ENCODE measurements around the gene SIRT6. TPM values are rescaled to one million over a fixed set of nuclear protein-coding genes. Genes with fewer than 3 reads are reported as not detected.

Gene SIRT6
- polyA plus RNA-seq, 3 donors = 0.57 to 50.3 (median 1.2) TPM

DNA sequence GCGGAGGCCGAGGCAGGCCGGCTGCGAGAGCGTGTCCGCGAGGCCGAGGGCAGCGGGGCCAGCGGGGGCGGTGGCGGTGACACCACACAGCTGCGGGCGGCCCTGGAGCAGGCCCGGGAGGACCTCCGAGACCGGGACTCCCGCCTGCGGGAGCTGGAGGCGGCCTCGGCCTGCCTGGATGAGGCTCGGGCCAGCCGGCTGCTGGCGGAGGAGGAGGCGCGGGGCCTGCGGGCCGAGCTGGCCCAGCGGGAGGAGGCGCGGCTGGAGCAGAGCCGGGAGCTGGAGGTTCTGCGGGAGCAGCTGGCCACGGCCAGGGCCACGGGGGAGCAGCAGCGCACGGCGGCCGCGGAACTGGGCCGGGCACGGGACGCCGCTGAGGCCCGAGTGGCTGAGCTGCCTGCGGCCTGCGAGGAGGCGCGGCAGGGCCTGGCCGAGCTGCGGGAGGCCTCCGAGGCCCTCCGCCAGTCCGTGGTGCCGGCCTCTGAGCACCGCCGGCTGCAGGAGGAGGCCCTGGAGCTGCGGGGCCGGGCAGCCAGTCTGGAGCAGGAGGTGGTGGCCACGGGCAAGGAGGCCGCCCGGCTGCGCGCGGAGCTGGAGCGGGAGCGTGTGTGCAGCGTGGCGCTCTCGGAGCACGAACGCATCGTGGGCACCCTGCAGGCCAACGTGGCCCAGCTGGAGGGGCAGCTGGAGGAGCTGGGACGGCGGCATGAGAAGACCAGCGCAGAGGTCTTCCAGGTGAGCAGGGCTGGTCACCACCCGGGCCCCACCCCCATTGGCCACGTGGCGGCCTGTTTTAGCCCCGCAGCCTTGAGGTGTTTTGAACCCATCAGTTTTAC lies 35.3 kb upstream of the SIRT6 start:
- TF ChIP-seq, protein P1, sequence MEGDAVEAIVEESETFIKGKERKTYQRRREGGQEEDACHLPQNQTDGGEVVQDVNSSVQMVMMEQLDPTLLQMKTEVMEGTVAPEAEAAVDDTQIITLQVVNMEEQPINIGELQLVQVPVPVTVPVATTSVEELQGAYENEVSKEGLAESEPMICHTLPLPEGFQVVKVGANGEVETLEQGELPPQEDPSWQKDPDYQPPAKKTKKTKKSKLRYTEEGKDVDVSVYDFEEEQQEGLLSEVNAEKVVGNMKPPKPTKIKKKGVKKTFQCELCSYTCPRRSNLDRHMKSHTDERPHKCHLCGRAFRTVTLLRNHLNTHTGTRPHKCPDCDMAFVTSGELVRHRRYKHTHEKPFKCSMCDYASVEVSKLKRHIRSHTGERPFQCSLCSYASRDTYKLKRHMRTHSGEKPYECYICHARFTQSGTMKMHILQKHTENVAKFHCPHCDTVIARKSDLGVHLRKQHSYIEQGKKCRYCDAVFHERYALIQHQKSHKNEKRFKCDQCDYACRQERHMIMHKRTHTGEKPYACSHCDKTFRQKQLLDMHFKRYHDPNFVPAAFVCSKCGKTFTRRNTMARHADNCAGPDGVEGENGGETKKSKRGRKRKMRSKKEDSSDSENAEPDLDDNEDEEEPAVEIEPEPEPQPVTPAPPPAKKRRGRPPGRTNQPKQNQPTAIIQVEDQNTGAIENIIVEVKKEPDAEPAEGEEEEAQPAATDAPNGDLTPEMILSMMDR (IDR thresholded peaks at IDR 0.05) = no peak
- peaks cover 0 to 1% (median 0%) of the 10 kb centered on the region in 3 donors for H3K27me3 Mint-ChIP-seq (ENCODE audit: low read depth in 3 of 3)
- peaks cover 2 to 14% (median 6%) of the 10 kb centered on the region in 7 donors for H3K9me3 Mint-ChIP-seq
- H3K27ac Mint-ChIP-seq = no peak overlapping the region
- Histone ChIP-seq H3K4me2 (replicated peaks; ENCODE audit: extremely low read depth, low read length, poor library complexity, severe bottlenecking) (no peak overlapping the region), H2AFZ (ENCODE audit: insufficient read depth, low read depth, low read length, poor library complexity, severe bottlenecking) (no peak overlapping the region), H3K4me3 (replicated peaks in 1 of 3; ENCODE audit: low read depth in 2 of 3, low read length in 3 of 3) (no peak overlapping the region), H4K20me1 (ENCODE audit: insufficient read depth, low read length) (no peaks in the 10 kb centered on the region), H3K79me2 (ENCODE audit: insufficient read depth, low read length) (no peaks in the 10 kb centered on the region), H3K4me1 (ENCODE audit: control insufficient read depth in 1 of 2, insufficient read depth in 2 of 2, low read length in 2 of 2) (no peaks in the 10 kb centered on the region), H3K27me3 (ENCODE audit: control insufficient read depth in 2 of 2, insufficient read depth in 2 of 2, low read length in 2 of 2) (no peaks in the 10 kb centered on the region), H3K9me3 (replicated peaks in 1 of 2; ENCODE audit: control insufficient read depth in 1 of 2, insufficient read depth in 1 of 2, low read length in 2 of 2) (peaks cover 4 to 9% of the 10 kb centered on the region in 2 donors), H3K36me3 (replicated peaks in 1 of 2; ENCODE audit: control insufficient read depth in 1 of 2, insufficient read depth in 2 of 2, low read length in 2 of 2) (no peaks in the 10 kb centered on the region), H3K27ac (ENCODE audit: low read depth in 1 of 2, low read length in 2 of 2) (no peak overlapping the region), H3K9ac (ENCODE audit: insufficient read depth, low read length, poor library complexity, severe bottlenecking) (no peak overlapping the region)
- WGBS (ENCODE audit: insufficient coverage) = 97% methylated on average over 77 of the region's 81 CpGs
- H3K36me3 Mint-ChIP-seq = no peaks in the 10 kb centered on the region
- no peak overlapping the region for H3K4me3 Mint-ChIP-seq
- no peaks in the 10 kb centered on the region for H3K4me1 Mint-ChIP-seq
- no peak for DNase-seq
- intact Hi-C loops (cut with micrococcal nuclease) = no loop called here

DNA sequence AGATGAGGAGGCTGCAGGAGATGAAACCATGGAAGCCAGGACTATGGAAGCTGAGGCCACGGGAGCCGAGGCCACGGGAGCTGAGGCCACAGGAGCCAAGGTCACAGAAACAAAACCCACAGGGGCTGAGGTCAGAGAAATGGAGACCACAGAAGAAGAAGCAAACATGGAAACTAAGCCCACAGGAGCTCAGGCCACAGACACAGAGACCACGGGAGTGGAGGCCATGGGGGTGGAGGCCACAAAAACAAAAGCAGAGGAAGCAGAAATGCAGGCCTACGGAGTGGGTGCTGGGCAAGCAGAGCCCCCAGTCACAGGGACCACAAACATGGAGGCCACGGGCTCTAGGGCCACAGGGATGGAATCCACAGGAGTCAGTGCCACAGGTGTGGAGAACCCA lies 34.5 kb upstream of the SIRT6 start:
- Mint-ChIP-seq H3K4me3 (no peak overlapping the region), H3K4me1 (no peaks in the 10 kb centered on the region), H3K27me3 (ENCODE audit: low read depth in 3 of 3) (peaks cover 0 to 4% (median 2%) of the 10 kb centered on the region in 3 donors), H3K36me3 (no peaks in the 10 kb centered on the region), H3K9me3 (peaks cover 2 to 14% (median 6%) of the 10 kb centered on the region in 7 donors), H3K27ac (no peak overlapping the region)
- WGBS (ENCODE audit: insufficient coverage) = 96% methylated on average over 6 of the region's 6 CpGs
- H3K9ac ChIP-seq (ENCODE audit: insufficient read depth, low read length, poor library complexity, severe bottlenecking) = no peak overlapping the region
- H3K36me3 ChIP-seq (replicated peaks in 1 of 2; ENCODE audit: control insufficient read depth in 1 of 2, insufficient read depth in 2 of 2, low read length in 2 of 2) = no peaks in the 10 kb centered on the region
- H4K20me1 ChIP-seq (ENCODE audit: insufficient read depth, low read length) = no peaks in the 10 kb centered on the region
- H3K9me3 ChIP-seq (replicated peaks in 1 of 2; ENCODE audit: control insufficient read depth in 1 of 2, insufficient read depth in 1 of 2, low read length in 2 of 2) = peaks cover 4 to 9% of the 10 kb centered on the region in 2 donors
- H3K4me3 ChIP-seq (replicated peaks in 1 of 3; ENCODE audit: low read depth in 2 of 3, low read length in 3 of 3) = no peak overlapping the region
- H3K79me2 ChIP-seq (ENCODE audit: insufficient read depth, low read length) = no peaks in the 10 kb centered on the region
- H3K4me1 ChIP-seq (ENCODE audit: control insufficient read depth in 1 of 2, insufficient read depth in 2 of 2, low read length in 2 of 2) = no peaks in the 10 kb centered on the region
- no peak overlapping the region for H3K4me2 ChIP-seq (replicated peaks; ENCODE audit: extremely low read depth, low read length, poor library complexity, severe bottlenecking)
- intact Hi-C loops (cut with micrococcal nuclease) = no loop called here
- H2AFZ ChIP-seq (ENCODE audit: insufficient read depth, low read depth, low read length, poor library complexity, severe bottlenecking) = no peak overlapping the region
- TF ChIP-seq, protein P1 (IDR thresholded peaks at IDR 0.05) = no peak
- no peak overlapping the region for H3K27ac ChIP-seq (ENCODE audit: low read depth in 1 of 2, low read length in 2 of 2)
- H3K27me3 ChIP-seq (ENCODE audit: control insufficient read depth in 2 of 2, insufficient read depth in 2 of 2, low read length in 2 of 2) = no peaks in the 10 kb centered on the region
- no peak for DNase-seq

Measured in CD14-positive monocyte (primary cell).